GM18499 (cell line): ENCODE data around the gene PCSK1N.
"Not testable (repeated sequence)": the region's sequence is repeated elsewhere in the genome, so short reads cannot be mapped to it uniquely, and the experiment has no call there.

Experiments used
- ATAC-seq: cut with Tn5 transposase; IDR thresholded peaks from one replicate; pipeline ENCODE4 v1.9.1; 2021; ENCODE audit warnings: moderate number of reproducible peaks; ENCODE audit not compliant: insufficient read depth, unreplicated experiment

The PCSK1N gene

GRCh38 chrX:48835524-48836329 is at the start of gene PCSK1N:
Gene PCSK1N, minus strand, starts transcription at chrX:48835610. Its CDS starts 78 bp downstream, at chrX:48835532.
- ATAC-seq, result no peak

- ATAC-seq, result no peak
Observed at GRCh38 chrX:48883729-48884128, 48.3 kb upstream of the PCSK1N start.

- not testable (repeated sequence) for ATAC-seq
Observed at GRCh38 chrX:48876944-48877343, 41.5 kb upstream of the PCSK1N start.

- ATAC-seq, result not testable (repeated sequence)
Observed at GRCh38 chrX:48872017-48872416, 36.6 kb upstream of the PCSK1N start.

GRCh38 chrX:48864210-48864609 is 28.8 kb upstream of the PCSK1N start:
- ATAC-seq, result no peak

- no peak for ATAC-seq
Observed at GRCh38 chrX:48854898-48855297, 19.5 kb upstream of the PCSK1N start.

- ATAC-seq, result not testable (repeated sequence)
Observed at GRCh38 chrX:48854121-48854804, 18.9 kb upstream of the PCSK1N start.

- not testable (repeated sequence) for ATAC-seq
Observed at GRCh38 chrX:48853494-48853893, 18.1 kb upstream of the PCSK1N start.

GRCh38 chrX:48852857-48853256 is 17.4 kb upstream of the PCSK1N start:
- no peak for ATAC-seq

GRCh38 chrX:48848847-48849246 is 13.4 kb upstream of the PCSK1N start:
- ATAC-seq, result no peak

- ATAC-seq, result no peak
Observed at GRCh38 chrX:48839686-48840085, 4.3 kb upstream of the PCSK1N start.

GRCh38 chrX:48834383-48834709 is 1.1 kb downstream of the PCSK1N start:
- ATAC-seq, result no peak

- ATAC-seq, result no peak
Observed at GRCh38 chrX:48833542-48834138, 1.8 kb downstream of the PCSK1N start.

- ATAC-seq, result no peak
Observed at GRCh38 chrX:48831909-48832291, 3.5 kb downstream of the PCSK1N start.

- ATAC-seq, result no peak
Observed at GRCh38 chrX:48831136-48831908, 4.1 kb downstream of the PCSK1N start.

GRCh38 chrX:48829016-48829735 is 6.2 kb downstream of the PCSK1N start:
- no peak for ATAC-seq

- no peak for ATAC-seq
Observed at GRCh38 chrX:48827654-48827968, 7.8 kb downstream of the PCSK1N start.

- ATAC-seq, result no peak
Observed at GRCh38 chrX:48826876-48827653, 8.3 kb downstream of the PCSK1N start.

GRCh38 chrX:48826135-48826875 is 9.1 kb downstream of the PCSK1N start, which contains the start of gene ERAS:
Gene ERAS, plus strand, starts transcription at chrX:48826513. Its CDS starts 2,611 bp downstream, at chrX:48829124.
- ATAC-seq, result no peak
